ENCODE measurements around the gene SCAMP4. TPM values are rescaled to one million over a fixed set of nuclear protein-coding genes. Genes with fewer than 3 reads are reported as not detected.

The SCAMP4 gene
- total and polyA plus RNA-seq, 2 of the 13 experiments (the other 11 are each of a cell fraction or from before 2014, with no cell fraction given): 10.7 to 13.7 TPM

- POLR2A ChIA-PET: no interaction called here
- in situ Hi-C loops (cut with HindIII; ENCODE audit: extremely low pct_ligation_motif_present, low pct_unique_long_range_greater_than_20kb): no loop called here
Measured at GRCh38 chr19:1953441-1954094, 48.4 kb downstream of the SCAMP4 start.

DNA sequence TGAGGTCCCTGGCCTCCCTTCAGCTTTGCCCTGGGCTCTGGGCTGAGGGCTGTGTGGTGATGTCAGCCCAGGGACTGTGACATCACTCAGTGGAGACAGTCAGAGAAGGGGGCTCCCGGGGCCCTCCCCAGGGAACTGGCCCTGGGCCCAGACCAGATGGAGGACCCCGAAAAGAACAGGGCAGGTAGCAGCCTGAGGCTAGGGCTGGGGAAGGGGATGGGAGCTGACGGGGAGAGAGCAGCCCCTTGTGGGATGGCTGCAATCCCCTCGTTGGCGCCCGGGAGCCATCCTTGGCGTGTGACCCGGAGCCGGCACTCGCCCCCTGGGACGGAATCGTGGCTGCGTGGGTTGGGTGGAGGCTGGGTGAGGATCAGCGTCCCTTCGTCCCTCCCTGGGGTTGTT lies 49.3 kb downstream of the SCAMP4 start:
- intact Hi-C loops (cut with micrococcal nuclease; ENCODE audit: unreplicated experiment) (no loop called here), in situ Hi-C loops (cut with HindIII; ENCODE audit: extremely low pct_ligation_motif_present, low pct_unique_long_range_greater_than_20kb) (no loop called here)
- TF ChIP-seq CREB1 (IDR thresholded peaks at IDR 0.05) (peak; percentile 36; the same call in 1 of the 2 replicates), CREB1 (CRISPR knock-in tag; IDR thresholded peaks at IDR 0.05) (no peak), FOXK2 (IDR thresholded peaks at IDR 0.05) (no peak), RBM22 (optimal IDR thresholded peaks at IDR 0.05; ENCODE audit: low read length) (peak; percentile 4), SMC3 (IDR thresholded peaks at IDR 0.05; ENCODE audit: low read length) (no peak), POLR2G (IDR thresholded peaks at IDR 0.05; ENCODE audit: low read depth, low read length) (no peak)
- TF ChIP-seq, protein P1, sequence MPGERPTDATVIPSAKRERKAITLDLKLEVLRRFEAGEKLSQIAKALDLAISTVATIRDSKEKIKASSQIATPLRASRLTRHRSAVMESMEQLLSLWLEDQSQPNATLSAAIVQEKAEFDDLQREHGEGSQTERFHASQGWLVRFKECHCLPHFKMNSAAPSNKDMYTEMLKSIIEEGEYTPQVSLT (CRISPR knock-in tag; IDR thresholded peaks at IDR 0.05; ENCODE audit: borderline replicate concordance, low read depth): no peak
- BruUV-seq (replicated peaks): no TSS peak
- H3K27ac ChIP-seq (ENCODE audit: extremely low read length, insufficient read depth, low read length): no peak overlapping the region
- peaks cover 43% of the 10 kb centered on the region for H3K79me2 ChIP-seq (ENCODE audit: insufficient read depth, low read length)
- no peak for ATAC-seq
- H4K20me1 ChIP-seq (ENCODE audit: insufficient read depth, low read length): peaks cover 35% of the 10 kb centered on the region; the same call in 1 of the 2 replicates
- H2AFZ ChIP-seq (ENCODE audit: low read length): no peak overlapping the region
- WGBS (ENCODE audit: low lambda C conversion rate): 100% methylated on average over 4 of the region's 15 CpGs
- H3K36me3 ChIP-seq (replicated peaks in 1 of 2; ENCODE audit: control insufficient read depth in 1 of 2, insufficient read depth in 2 of 2, low read length in 2 of 2): peaks cover 6 to 15% of the 10 kb centered on the region in 2 experiments; a peak in 2 of 5 replicates
- H3K4me2 ChIP-seq (ENCODE audit: low read depth, low read length): no peak overlapping the region
- no peak overlapping the region for H3K9ac ChIP-seq (ENCODE audit: insufficient read depth, low read depth, low read length)
- H3K9me3 ChIP-seq (ENCODE audit: low read length): no peaks in the 10 kb centered on the region
- no peak for DNase-seq (ENCODE audit: low spot score)
- no peak for FAIRE-seq
- CTCF ChIA-PET (ENCODE audit: low intra/inter-chr PET ratio, low total read pairs): no interaction called here
- H3K27me3 ChIP-seq (ENCODE audit: control insufficient read depth in 1 of 2, insufficient read depth in 2 of 2, low read length in 2 of 2): no peaks in the 10 kb centered on the region
- H3K4me3 ChIP-seq (replicated peaks in 1 of 3; ENCODE audit: insufficient read depth in 1 of 3, low read depth in 2 of 3, low read length in 3 of 3): no peak overlapping the region
- no peaks in the 10 kb centered on the region for H3K4me1 ChIP-seq (ENCODE audit: insufficient read depth, low read length)
- POLR2A ChIA-PET: no interaction called here

More at GRCh38 chr19:1953441-1954094, 48.4 kb downstream of the SCAMP4 start:
- Histone ChIP-seq H3K9ac (ENCODE audit: insufficient read depth, low read depth, low read length) (no peak overlapping the region), H3K4me1 (ENCODE audit: insufficient read depth, low read length) (no peaks in the 10 kb centered on the region), H3K36me3 (replicated peaks in 1 of 2; ENCODE audit: control insufficient read depth in 1 of 2, insufficient read depth in 2 of 2, low read length in 2 of 2) (peaks cover 7 to 18% of the 10 kb centered on the region in 2 experiments; a peak in 3 of 5 replicates), H4K20me1 (ENCODE audit: insufficient read depth, low read length) (peaks cover 39% of the 10 kb centered on the region; the same call in 1 of the 2 replicates), H3K9me3 (ENCODE audit: low read length) (no peaks in the 10 kb centered on the region), H3K27me3 (ENCODE audit: control insufficient read depth in 1 of 2, insufficient read depth in 2 of 2, low read length in 2 of 2) (no peaks in the 10 kb centered on the region), H2AFZ (ENCODE audit: low read length) (no peak overlapping the region), H3K79me2 (ENCODE audit: insufficient read depth, low read length) (peaks cover 50% of the 10 kb centered on the region), H3K4me3 (replicated peaks in 1 of 3; ENCODE audit: insufficient read depth in 1 of 3, low read depth in 2 of 3, low read length in 3 of 3) (no peak overlapping the region), H3K4me2 (ENCODE audit: low read depth, low read length) (no peak overlapping the region), H3K27ac (ENCODE audit: extremely low read length, insufficient read depth, low read length) (no peak overlapping the region)
- CTCF ChIA-PET (ENCODE audit: low intra/inter-chr PET ratio, low total read pairs): no interaction called here
- no TSS peak for BruUV-seq (replicated peaks)
- ATAC-seq (no peak), FAIRE-seq (no peak), DNase-seq (ENCODE audit: low spot score) (no peak)
- TF ChIP-seq SP140L (CRISPR knock-in tag; IDR thresholded peaks at IDR 0.05; ENCODE audit: borderline replicate concordance) (no peak), AGO2 (optimal IDR thresholded peaks at IDR 0.05; ENCODE audit: low read depth, low read length) (peak; percentile 11)
- WGBS (ENCODE audit: low lambda C conversion rate): 98% methylated on average over 28 of the region's 32 CpGs
- intact Hi-C loops (cut with micrococcal nuclease; ENCODE audit: unreplicated experiment): no loop called here

Data from HepG2 (cell line).